Liver (tissue), 9 donors: Measurements from ENCODE around the gene MED10. TPM values are rescaled to one million over a fixed set of nuclear protein-coding genes. Genes with fewer than 3 reads are reported as not detected.

ENCODE experiments used
- DNase-seq: peaks from one replicate; pipeline ENCODE4 v3.0.0-alpha.2; 2017; ENCODE audit warnings: low spot score
- H3K27ac ChIP-seq, 2 donors: one replicate each; pipeline ENCODE4 v1.7.0; 2013; ENCODE audit warnings: inconsistent platforms in 2 of 2, low read length in 2 of 2, control low read depth in 1 of 2, low read depth in 1 of 2, mild to moderate bottlenecking in 1 of 2
- H3K27me3 ChIP-seq, 4 donors: one replicate each; pipeline versions ENCODE4 v1.6.1 to v1.7.0; 2013; ENCODE audit warnings: low read length in 3 of 4, inconsistent platforms in 1 of 4, mild to moderate bottlenecking in 1 of 4, moderate library complexity in 1 of 4; ENCODE audit not compliant: control insufficient read depth in 4 of 4, insufficient read depth in 4 of 4
- H3K36me3 ChIP-seq, 4 donors: one replicate each; pipeline versions ENCODE4 v1.6.1 to v1.7.0; 2013; ENCODE audit warnings: low read length in 3 of 4, mild to moderate bottlenecking in 3 of 4, low read depth in 1 of 4, moderate library complexity in 1 of 4; ENCODE audit not compliant: control insufficient read depth in 4 of 4, insufficient read depth in 3 of 4
- H3K4me1 ChIP-seq, 4 donors: one replicate each; pipeline versions ENCODE4 v1.6.1 to v1.7.0; 2013; ENCODE audit warnings: low read length in 3 of 4, mild to moderate bottlenecking in 3 of 4, moderate library complexity in 1 of 4; ENCODE audit not compliant: control insufficient read depth in 4 of 4, insufficient read depth in 4 of 4
- H3K4me3 ChIP-seq, 3 donors: one replicate each; pipeline versions ENCODE4 v1.6.1 to v1.7.0; 2013; ENCODE audit warnings: low read length in 3 of 3, control low read depth in 1 of 3, low read depth in 1 of 3, mild to moderate bottlenecking in 1 of 3
- H3K9ac ChIP-seq, 2 donors: one replicate each; pipeline ENCODE4 v1.7.0; 2013; ENCODE audit warnings: low read length in 2 of 2, mild to moderate bottlenecking in 2 of 2, moderate library complexity in 2 of 2, control low read depth in 1 of 2, low read depth in 1 of 2
- H3K9me3 ChIP-seq, 4 donors: one replicate each; pipeline versions ENCODE4 v1.6.1 to v1.7.0; 2013; ENCODE audit warnings: low read length in 3 of 4; ENCODE audit not compliant: control insufficient read depth in 4 of 4
- CTCF ChIP-seq: fragments of 150-350 bp; IDR thresholded peaks from 2 replicates; pipeline ENCODE4 v1.5.1; 2017; ENCODE audit warnings: improper control_type of control experiment, low read depth, low read length; ENCODE audit not compliant: missing input control
- EGR1 ChIP-seq, 2 donors: IDR thresholded peaks; 2 replicates each; pipeline ENCODE4 v1.6.1; 2016 to 2018; ENCODE audit warnings: antibody characterized with exemption in 2 of 2, low read depth in 2 of 2
- FOXA1 ChIP-seq: IDR thresholded peaks from 2 replicates; pipeline ENCODE4 v1.6.1; 2016; ENCODE audit warnings: antibody characterized with exemption
- FOXA2 ChIP-seq: IDR thresholded peaks from 2 replicates; pipeline ENCODE4 v1.6.1; 2016; ENCODE audit warnings: antibody characterized with exemption
- GABPA ChIP-seq, 2 donors: IDR thresholded peaks in 1 of 2; conservative IDR thresholded peaks in 1 of 2; 2 replicates each; pipeline ENCODE4 v1.6.1; 2016; ENCODE audit warnings: antibody characterized with exemption in 2 of 2, mild to moderate bottlenecking in 1 of 2, moderate library complexity in 1 of 2
- HNF4A ChIP-seq, 2 donors: conservative IDR thresholded peaks; 2 replicates each; pipeline ENCODE4 v1.6.1; 2016; ENCODE audit warnings: antibody characterized with exemption in 2 of 2, mild to moderate bottlenecking in 2 of 2
- HNF4G ChIP-seq: IDR thresholded peaks from 2 replicates; pipeline ENCODE4 v1.6.1; 2016; ENCODE audit warnings: antibody characterized with exemption
- JUND ChIP-seq, 2 donors: IDR thresholded peaks; 2 replicates each; pipeline ENCODE4 v1.6.1; 2016; ENCODE audit warnings: antibody characterized with exemption in 2 of 2
- MAX ChIP-seq: IDR thresholded peaks from 2 replicates; pipeline ENCODE4 v1.6.1; 2016; ENCODE audit warnings: antibody characterized with exemption
- NR2F2 ChIP-seq: IDR thresholded peaks from 2 replicates; pipeline ENCODE4 v1.6.1; 2016; ENCODE audit warnings: antibody characterized with exemption
- RAD21 ChIP-seq, 2 donors: IDR thresholded peaks; 2 replicates each; pipeline ENCODE4 v1.6.1; 2016; ENCODE audit warnings: antibody characterized with exemption in 2 of 2, mild to moderate bottlenecking in 2 of 2
- REST ChIP-seq: IDR thresholded peaks from 2 replicates; pipeline ENCODE4 v1.6.1; 2016; ENCODE audit warnings: antibody characterized with exemption, mild to moderate bottlenecking
- RXRA ChIP-seq, 2 donors: IDR thresholded peaks; 2 replicates each; pipeline ENCODE4 v1.6.1; 2017 to 2018; ENCODE audit warnings: antibody characterized with exemption in 2 of 2, mild to moderate bottlenecking in 1 of 2
- SP1 ChIP-seq: IDR thresholded peaks from 2 replicates; pipeline ENCODE4 v1.6.1; 2018; ENCODE audit warnings: antibody characterized with exemption, mild to moderate bottlenecking
- TAF1 ChIP-seq: conservative IDR thresholded peaks from 2 replicates; pipeline ENCODE4 v1.6.1; 2016; ENCODE audit warnings: antibody characterized with exemption, mild to moderate bottlenecking
- YY1 ChIP-seq: IDR thresholded peaks from 2 replicates; pipeline ENCODE4 v1.6.1; 2016; ENCODE audit warnings: antibody characterized with exemption, mild to moderate bottlenecking
- ZBTB33 ChIP-seq: IDR thresholded peaks from 2 replicates; pipeline ENCODE4 v1.6.1; 2016; ENCODE audit warnings: antibody characterized with exemption
- WGBS: extraction: QIAGEN DNeasy Blood & Tissue Kit; methylation state at CpG from one replicate; pipeline ENCODE4 v1.1.7; 2013; 5-methylcytosine and 5-hydroxymethylcytosine counted together
- polyA plus RNA-seq, 2 donors: library from polyadenylated mRNA; stranded (reverse) in 1 of 2; unstranded in 1 of 2; fragments of 200-250 nt in 1 of 2; fragments of >200 nt in 1 of 2; fragmentation: Nextera tagmentation in 1 of 2; extraction: Ambion mirVana in 1 of 2; gene quantifications; one replicate each; pipeline versions ENCODE4 v1.2.1 to v1.2.3, GENCODE V29; 2013 to 2015
- total RNA-seq, 2 donors: library from RNA; depleted of rRNA; stranded (reverse); fragments of >200 nt; gene quantifications; one replicate each; pipeline ENCODE4 v1.2.3, GENCODE V29; 2014
- donor health status: healthy.
- donor health status: healthy.
- donor health status: healthy.
- donor health status: healthy.
- donor health status: healthy.

Gene MED10
- total and polyA plus RNA-seq, 4 donors: 6.1 to 31.5 (median 11.5) TPM

- H3K9me3 ChIP-seq: no peaks in the 10 kb centered on the region
- no peak overlapping the region for H3K9ac ChIP-seq
- 77% methylated on average over 5 of the region's 5 CpGs for WGBS
- H3K4me3 ChIP-seq: no peak overlapping the region
- H3K4me1 ChIP-seq: no peaks in the 10 kb centered on the region
- H3K27me3 ChIP-seq: peaks cover 0 to 2% (median 0%) of the 10 kb centered on the region in 4 donors
- H3K27ac ChIP-seq: no peak overlapping the region
- H3K36me3 ChIP-seq: no peaks in the 10 kb centered on the region
- DNase-seq: no peak
- TF ChIP-seq RAD21 (IDR thresholded peaks at IDR 0.05) (no peak), ZBTB33 (no peak), HNF4A (conservative IDR thresholded peaks at IDR 0.05) (no peak), GABPA (IDR thresholded peaks at IDR 0.05 in 1 of 2, conservative IDR thresholded peaks at IDR 0.05 in 1 of 2) (no peak), NR2F2 (no peak), TAF1 (no peak)
These were observed 29.9 kb upstream of the MED10 start for GRCh38 chr5:6408260-6408596.

- no peak overlapping the region for H3K4me3 ChIP-seq
- H3K9me3 ChIP-seq: no peaks in the 10 kb centered on the region
- no peak overlapping the region for H3K9ac ChIP-seq
- H3K27ac ChIP-seq: no peak overlapping the region
- 65% methylated on average over 6 of the region's 6 CpGs for WGBS
- TF ChIP-seq REST: no peak
- TF ChIP-seq FOXA1: no peak
- TF ChIP-seq NR2F2: no peak
- no peak for TF ChIP-seq GABPA (IDR thresholded peaks at IDR 0.05 in 1 of 2, conservative IDR thresholded peaks at IDR 0.05 in 1 of 2)
- TF ChIP-seq RAD21 (IDR thresholded peaks at IDR 0.05): no peak
- no peak for TF ChIP-seq YY1
- no peak for TF ChIP-seq FOXA2
- no peak for TF ChIP-seq EGR1 (IDR thresholded peaks at IDR 0.05; ENCODE audit: low read depth in 2 of 2)
- no peak for TF ChIP-seq CTCF
- no peak for TF ChIP-seq HNF4A (conservative IDR thresholded peaks at IDR 0.05)
- TF ChIP-seq SP1: no peak
- TF ChIP-seq RXRA (IDR thresholded peaks at IDR 0.05): no peak
- no peak for TF ChIP-seq JUND (IDR thresholded peaks at IDR 0.05)
- TF ChIP-seq HNF4G: no peak
- no peak for TF ChIP-seq TAF1
- TF ChIP-seq MAX: no peak
- no peaks in the 10 kb centered on the region for H3K36me3 ChIP-seq
- peaks cover 0 to 2% (median 0%) of the 10 kb centered on the region in 4 donors for H3K27me3 ChIP-seq
- DNase-seq: no peak
- no peaks in the 10 kb centered on the region for H3K4me1 ChIP-seq
These were observed 29.4 kb upstream of the MED10 start for GRCh38 chr5:6407558-6408259.
